Caco-2 (cell line): ENCODE measurements around the gene DNPEP. TPM values are rescaled to one million over a fixed set of nuclear protein-coding genes. Genes with fewer than 3 reads are reported as not detected.
A peak's percentile ranks its signal among the peaks of the same experiment; 100 is the strongest.

Experiments used
- BruUV-seq: library from RNA; stranded (reverse); fragments of 400-500 nt; replicated peaks from 2 replicates; lab custom pipeline; 2021; lab: Mats Ljungman, UMichigan
- CTCF ChIA-PET: fragments of 300-600 bp; sonication (Branson Sonifier 250); formaldehyde crosslinking; loops from one replicate; lab custom pipeline; 2022; ENCODE audit warnings: antibody characterized with exemption; lab: Charles Lee
- POLR2A ChIA-PET: fragments of 300-600 bp; sonication (Branson Sonifier 250); formaldehyde crosslinking; loops from one replicate; lab custom pipeline; 2022; ENCODE audit warnings: antibody characterized with exemption; lab: Charles Lee
- DNase-seq, 2 experiments: peaks; one replicate each; pipeline versions ENCODE4 v3.0.0 to v3.0.0-alpha.2; 2020 to 2022
- H3K27me3 ChIP-seq: replicated peaks from 2 replicates; pipeline ENCODE4 v1.6.0; 2011; ENCODE audit warnings: low read length; ENCODE audit not compliant: control insufficient read depth, insufficient read depth
- H3K36me3 ChIP-seq: 2 replicates; pipeline ENCODE4 v1.5.1; 2011; ENCODE audit warnings: low read length; ENCODE audit not compliant: control insufficient read depth, insufficient read depth
- H3K4me1 ChIP-seq: fragments of 250-450 bp; sonication (Bioruptor Pico); 2 replicates; pipeline ENCODE4 v1.5.1; 2020; ENCODE audit warnings: mild to moderate bottlenecking
- H3K4me3 ChIP-seq: 2 replicates; pipeline ENCODE4 v1.5.1; 2011; ENCODE audit warnings: low read depth, mild to moderate bottlenecking, control low read depth, low read length
- H3K9me3 ChIP-seq: fragments of 250-450 bp; sonication (Bioruptor Pico); 2 replicates; pipeline ENCODE4 v1.5.1; 2020; ENCODE audit warnings: mild to moderate bottlenecking, moderate library complexity
- H3K27ac Mint-ChIP-seq: one replicate; pipeline ENCODE4 v1.8.0; 2022; ENCODE audit warnings: mixed read lengths; ENCODE audit not compliant: unreplicated experiment
- H3K27me3 Mint-ChIP-seq: one replicate; pipeline ENCODE4 v1.8.0; 2022; ENCODE audit warnings: mixed read lengths; ENCODE audit not compliant: insufficient read depth, unreplicated experiment
- H3K36me3 Mint-ChIP-seq: one replicate; pipeline ENCODE4 v1.8.0; 2022; ENCODE audit warnings: mild to moderate bottlenecking, mixed read lengths; ENCODE audit not compliant: insufficient read depth, unreplicated experiment
- H3K4me1 Mint-ChIP-seq: one replicate; pipeline ENCODE4 v1.8.0; 2022; ENCODE audit warnings: low read depth, mixed read lengths; ENCODE audit not compliant: unreplicated experiment
- H3K4me3 Mint-ChIP-seq: one replicate; pipeline ENCODE4 v1.8.0; 2022; ENCODE audit warnings: mild to moderate bottlenecking, moderate library complexity, mixed read lengths; ENCODE audit not compliant: unreplicated experiment
- H3K9me3 Mint-ChIP-seq: one replicate; pipeline ENCODE4 v1.8.0; 2022; ENCODE audit warnings: mixed read lengths; ENCODE audit not compliant: unreplicated experiment
- CTCF ChIP-seq, 2 experiments: fragments of 200-600 bp in 1 of 2; IDR thresholded peaks; 1 replicate in 1 of 2; 2 replicates in 1 of 2; pipeline versions ENCODE4 v1.5.1 to v1.8.0; 2011 to 2022; ENCODE audit warnings: antibody characterized with exemption in 1 of 2, control low read depth in 1 of 2, inconsistent platforms in 1 of 2, low read depth in 1 of 2, low read length in 1 of 2, mild to moderate bottlenecking in 1 of 2, moderate library complexity in 1 of 2; ENCODE audit not compliant: insufficient read depth in 1 of 2, severe bottlenecking in 1 of 2, unreplicated experiment in 1 of 2
- intact Hi-C: fragments of 100-400 bp; cut with micrococcal nuclease; formaldehyde crosslinking; loops from one replicate; pipeline ENCODE4 v1.10.0; 2022; ENCODE audit not compliant: unreplicated experiment
- total RNA-seq: library from RNA; stranded (reverse); gene quantifications from 2 replicates; pipeline ENCODE4 v1.2.3, GENCODE V29; 2022

Gene DNPEP
- total RNA-seq, 1 experiment from 2014 or later, result 102 TPM

- H3K27ac Mint-ChIP-seq, result no peak overlapping the region
- no peaks in the 10 kb centered on the region for H3K36me3 Mint-ChIP-seq
- no peaks in the 10 kb centered on the region for H3K36me3 ChIP-seq
- H3K4me3 ChIP-seq, result no peak overlapping the region
- peak; percentile 56 to 69 for DNase-seq
- H3K4me1 Mint-ChIP-seq, result no peaks in the 10 kb centered on the region
- H3K9me3 Mint-ChIP-seq, result no peaks in the 10 kb centered on the region
- no TSS peak for BruUV-seq
- ChIA-PET POLR2A (no interaction called here), CTCF (interaction anchor here (1.4 kb wide), 1 partner anchor 58 kb away, joined by 6 read pairs; no protein-coding TSS in a partner anchor)
- no peaks in the 10 kb centered on the region for H3K4me1 ChIP-seq
- no peak overlapping the region for H3K4me3 Mint-ChIP-seq
- peak; percentile 51 to 54 for TF ChIP-seq CTCF (IDR thresholded peaks at IDR 0.05; ENCODE audit: insufficient read depth in 1 of 2, low read depth in 1 of 2, low read length in 1 of 2, severe bottlenecking in 1 of 2, unreplicated experiment in 1 of 2)
- peaks cover 16% of the 10 kb centered on the region for H3K27me3 Mint-ChIP-seq
- no peaks in the 10 kb centered on the region for H3K9me3 ChIP-seq
- no peaks in the 10 kb centered on the region for H3K27me3 ChIP-seq
- intact Hi-C loops, result loop anchor here (2.0 kb wide), 1 partner anchor 192 kb away; the partner anchor contains the start of gene NHEJ1
Measured at GRCh38 chr2:219352448-219353023, 35.2 kb downstream of the DNPEP start.

- no peaks in the 10 kb centered on the region for H3K9me3 ChIP-seq
- CTCF ChIA-PET, result no interaction called here
- Mint-ChIP-seq H3K27me3 (peaks cover 16% of the 10 kb centered on the region), H3K36me3 (no peaks in the 10 kb centered on the region), H3K27ac (no peak overlapping the region), H3K4me1 (no peaks in the 10 kb centered on the region), H3K9me3 (no peaks in the 10 kb centered on the region), H3K4me3 (no peak overlapping the region)
- no peak for DNase-seq
- no peaks in the 10 kb centered on the region for H3K36me3 ChIP-seq
- intact Hi-C loops, result no loop called here
- POLR2A ChIA-PET, result no interaction called here
- H3K4me3 ChIP-seq, result no peak overlapping the region
- no peak for TF ChIP-seq CTCF (IDR thresholded peaks at IDR 0.05; ENCODE audit: insufficient read depth in 1 of 2, low read depth in 1 of 2, low read length in 1 of 2, severe bottlenecking in 1 of 2, unreplicated experiment in 1 of 2)
- no peaks in the 10 kb centered on the region for H3K27me3 ChIP-seq
- H3K4me1 ChIP-seq, result no peaks in the 10 kb centered on the region
- no TSS peak for BruUV-seq
Measured at GRCh38 chr2:219350710-219351221, 36.9 kb downstream of the DNPEP start.

GRCh38 chr2:219350215-219350614 lies 37.5 kb downstream of the DNPEP start:
- Mint-ChIP-seq H3K4me3 (no peak overlapping the region), H3K4me1 (no peaks in the 10 kb centered on the region), H3K36me3 (no peaks in the 10 kb centered on the region), H3K27me3 (peaks cover 20% of the 10 kb centered on the region), H3K9me3 (no peaks in the 10 kb centered on the region), H3K27ac (no peak overlapping the region)
- DNase-seq, result no peak
- Histone ChIP-seq H3K4me3 (no peak overlapping the region), H3K4me1 (no peaks in the 10 kb centered on the region), H3K27me3 (no peaks in the 10 kb centered on the region), H3K36me3 (no peaks in the 10 kb centered on the region), H3K9me3 (no peaks in the 10 kb centered on the region)
- BruUV-seq, result no TSS peak
- ChIA-PET POLR2A (no interaction called here), CTCF (no interaction called here)
- TF ChIP-seq CTCF (IDR thresholded peaks at IDR 0.05; ENCODE audit: insufficient read depth in 1 of 2, low read depth in 1 of 2, low read length in 1 of 2, severe bottlenecking in 1 of 2, unreplicated experiment in 1 of 2), result no peak
- intact Hi-C loops, result no loop called here
